Measurements from ENCODE around the gene NXNL1. TPM values are rescaled to one million over a fixed set of nuclear protein-coding genes. Genes with fewer than 3 reads are reported as not detected.
"Not testable (repeated sequence)": the region's sequence is repeated elsewhere in the genome, so short reads cannot be mapped to it uniquely, and the experiment has no call there.

Gene NXNL1
- total RNA-seq, 2 donors from 2014 or later, result not detected

DNA sequence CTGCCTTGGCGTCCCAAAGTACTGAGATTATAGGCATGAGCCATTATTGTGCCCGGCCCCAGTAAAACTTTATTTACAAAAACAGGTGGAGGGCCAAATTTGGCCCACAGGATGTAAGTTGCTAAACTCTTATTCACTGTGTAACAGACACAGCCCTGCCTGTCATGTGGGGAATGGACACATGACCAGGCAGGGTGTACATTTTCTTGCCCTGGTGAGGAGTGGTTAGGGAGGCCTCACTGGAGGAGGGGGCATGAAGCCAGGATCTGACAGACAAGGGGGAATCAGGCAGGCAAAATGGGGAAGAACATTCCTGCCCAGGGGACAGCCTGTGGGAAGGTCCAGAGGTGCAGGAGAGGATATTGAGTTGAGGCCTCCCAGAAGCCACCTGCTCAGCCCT is 43.3 kb upstream of the NXNL1 start:
- Histone ChIP-seq H3K36me3 (no peaks in the 10 kb centered on the region), H3K27me3 (replicated peaks; ENCODE audit: insufficient read depth) (no peaks in the 10 kb centered on the region), H3K9me3 (no peaks in the 10 kb centered on the region), H3K27ac (no peak overlapping the region), H3K4me3 (no peak overlapping the region), H3K4me1 (replicated peaks) (no peaks in the 10 kb centered on the region)
- TF ChIP-seq CTCF (IDR thresholded peaks at IDR 0.05) (no peak), POLR2AphosphoS5 (IDR thresholded peaks at IDR 0.05) (no peak), POLR2A (IDR thresholded peaks at IDR 0.05) (no peak)
- intact Hi-C loops (cut with DNase I), result no loop called here
- WGBS, result 91% methylated on average over 2 of the region's 2 CpGs
- no peak for DNase-seq (ENCODE audit: low spot score)

- Histone ChIP-seq H3K9me3 (no peaks in the 10 kb centered on the region), H3K27me3 (replicated peaks; ENCODE audit: insufficient read depth) (no peaks in the 10 kb centered on the region), H3K4me1 (replicated peaks) (no peaks in the 10 kb centered on the region), H3K4me3 (no peak overlapping the region), H3K27ac (no peak overlapping the region), H3K36me3 (no peaks in the 10 kb centered on the region)
- intact Hi-C loops (cut with DNase I), result no loop called here
- WGBS, result 95% methylated on average over 6 of the region's 6 CpGs
- DNase-seq (ENCODE audit: low spot score), result no peak
- TF ChIP-seq POLR2AphosphoS5 (IDR thresholded peaks at IDR 0.05), result no peak
- no peak for TF ChIP-seq POLR2A (IDR thresholded peaks at IDR 0.05)
- no peak for TF ChIP-seq CTCF (IDR thresholded peaks at IDR 0.05)
Measured at GRCh38 chr19:17503240-17503639, 42.5 kb upstream of the NXNL1 start.

DNA sequence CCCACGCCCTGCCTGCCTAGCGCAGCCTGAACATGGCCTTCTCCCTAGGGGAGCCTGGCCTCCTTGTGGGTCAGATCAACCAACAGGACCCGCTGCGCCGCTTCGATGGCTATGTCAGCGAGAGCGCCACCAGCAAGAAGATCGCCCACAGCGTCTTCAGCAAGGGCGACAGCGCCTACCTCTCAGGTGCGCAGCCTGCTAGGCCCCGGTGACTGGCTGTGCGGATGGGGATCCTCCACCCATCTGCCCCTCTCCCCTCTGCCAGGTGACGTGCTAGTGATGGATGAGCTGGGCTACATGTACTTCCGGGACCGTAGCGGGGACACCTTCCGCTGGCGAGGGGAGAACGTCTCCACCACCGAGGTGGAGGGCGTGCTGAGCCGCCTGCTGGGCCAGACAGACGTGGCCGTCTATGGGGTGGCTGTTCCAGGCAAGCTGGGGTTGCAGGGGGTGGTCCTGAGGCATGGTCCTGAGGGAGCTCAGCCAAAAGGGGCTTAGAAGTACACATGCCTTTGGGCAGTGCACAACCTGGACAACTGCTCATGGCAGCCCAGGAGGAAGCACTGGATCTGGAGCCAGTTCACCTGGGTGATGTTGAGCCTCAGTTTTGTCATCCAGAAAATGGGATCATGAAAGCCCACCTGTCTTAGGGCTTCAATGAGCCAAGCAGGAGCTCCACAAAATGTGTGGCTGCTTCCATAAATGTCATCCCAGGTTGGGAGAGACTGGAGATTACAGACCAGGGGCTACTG is 39.9 kb upstream of the NXNL1 start:
- DNase-seq (ENCODE audit: low spot score), result no peak
- Histone ChIP-seq H3K4me1 (replicated peaks) (no peaks in the 10 kb centered on the region), H3K9me3 (no peaks in the 10 kb centered on the region), H3K36me3 (no peaks in the 10 kb centered on the region), H3K4me3 (no peak overlapping the region), H3K27ac (no peak overlapping the region), H3K27me3 (replicated peaks; ENCODE audit: insufficient read depth) (no peaks in the 10 kb centered on the region)
- TF ChIP-seq CTCF (IDR thresholded peaks at IDR 0.05), result no peak
- TF ChIP-seq POLR2AphosphoS5 (IDR thresholded peaks at IDR 0.05), result no peak
- no peak for TF ChIP-seq POLR2A (IDR thresholded peaks at IDR 0.05)
- intact Hi-C loops (cut with DNase I), result no loop called here
- WGBS, result 93% methylated on average over 25 of the region's 27 CpGs

DNA sequence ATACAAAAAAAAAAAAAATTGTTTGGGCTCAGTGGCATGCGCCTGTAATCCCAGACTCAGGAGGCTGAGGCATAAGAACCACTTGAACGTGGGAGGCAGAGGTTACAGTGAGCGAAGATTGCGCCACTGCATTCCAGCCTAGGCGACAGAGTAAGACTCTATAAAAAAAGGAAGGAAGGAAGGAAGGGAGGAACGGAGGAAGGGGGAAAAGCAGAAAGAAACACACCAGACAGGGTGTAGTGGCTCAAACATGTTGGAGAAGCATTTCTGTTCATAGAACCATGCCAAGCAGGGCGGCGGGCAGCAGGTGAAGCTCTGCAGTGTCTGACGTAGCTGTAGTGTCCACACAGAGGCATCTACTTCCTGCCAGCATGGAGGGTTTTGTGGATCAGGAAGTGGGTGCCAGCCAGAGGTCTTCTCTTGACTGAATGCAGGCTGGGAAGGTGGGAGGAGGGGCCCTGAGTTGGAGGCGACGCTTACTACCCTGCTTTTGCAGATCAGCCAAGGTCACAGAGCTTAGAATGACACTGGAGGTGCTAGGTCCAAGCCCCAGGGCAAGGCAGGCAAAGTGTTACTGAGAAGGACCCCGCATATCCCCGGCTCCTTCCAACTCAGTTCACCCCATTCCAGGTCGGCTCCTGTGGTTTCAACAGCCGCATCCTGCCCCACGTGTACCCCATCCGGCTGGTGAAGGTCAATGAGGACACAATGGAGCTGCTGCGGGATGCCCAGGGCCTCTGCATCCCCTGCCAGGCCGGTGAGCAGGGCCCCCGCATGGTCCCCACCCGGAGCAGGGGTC is 39.1 kb upstream of the NXNL1 start:
- Histone ChIP-seq H3K36me3 (no peaks in the 10 kb centered on the region), H3K27me3 (replicated peaks; ENCODE audit: insufficient read depth) (no peaks in the 10 kb centered on the region), H3K4me1 (replicated peaks) (no peaks in the 10 kb centered on the region), H3K27ac (no peak overlapping the region), H3K4me3 (no peak overlapping the region), H3K9me3 (no peaks in the 10 kb centered on the region)
- no peak for DNase-seq (ENCODE audit: low spot score)
- intact Hi-C loops (cut with DNase I), result no loop called here
- WGBS, result 70% methylated on average over 18 of the region's 21 CpGs
- TF ChIP-seq POLR2AphosphoS5 (IDR thresholded peaks at IDR 0.05) (no peak), POLR2A (IDR thresholded peaks at IDR 0.05) (no peak), CTCF (IDR thresholded peaks at IDR 0.05) (no peak)

DNA sequence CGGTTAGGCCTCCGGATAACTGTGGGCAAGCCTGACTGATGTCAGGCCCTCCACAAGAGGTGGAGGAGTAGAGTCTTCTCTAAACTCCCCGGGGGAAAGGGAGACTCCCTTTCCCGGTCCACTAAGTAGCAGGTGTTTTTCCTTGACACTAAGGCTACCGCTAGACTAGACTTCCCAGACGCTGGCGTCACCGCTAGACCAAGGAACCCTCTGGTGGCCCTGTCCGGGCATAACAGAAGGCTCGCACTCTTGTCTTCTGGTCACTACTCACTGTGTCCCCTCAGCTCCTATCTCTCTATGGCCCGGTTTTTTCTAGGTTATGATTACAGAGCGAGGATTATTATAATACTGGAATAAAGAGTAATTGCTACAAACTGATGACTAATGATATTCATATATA is 38.3 kb upstream of the NXNL1 start:
- DNase-seq (ENCODE audit: low spot score); H3K9me3 ChIP-seq; H3K4me1 ChIP-seq (replicated peaks); H3K27me3 ChIP-seq (replicated peaks; ENCODE audit: insufficient read depth); H3K27ac ChIP-seq; H3K36me3 ChIP-seq; H3K4me3 ChIP-seq; intact Hi-C loops (cut with DNase I): not testable (repeated sequence)
- 79% methylated on average over 12 of the region's 12 CpGs for WGBS
